ENCODE data around the gene PANK4. TPM values are rescaled to one million over a fixed set of nuclear protein-coding genes. Genes with fewer than 3 reads are reported as not detected.

The PANK4 gene
- total RNA-seq, 1 experiment from 2014 or later = 20.5 TPM

GRCh38 chr1:2466270-2466665 is 60.1 kb downstream of the PANK4 start:
- peaks cover 73% of the 10 kb centered on the region for H3K27me3 ChIP-seq (ENCODE audit: insufficient read depth, low read depth)
- intact Hi-C loops (cut with micrococcal nuclease; ENCODE audit: unreplicated experiment) = no loop called here
- H3F3A ChIP-seq (ENCODE audit: insufficient read depth, low read depth) = peaks cover 6% of the 10 kb centered on the region; the same call in 1 of the 2 replicates

GRCh38 chr1:2465371-2466269 is 60.8 kb downstream of the PANK4 start:
- Histone ChIP-seq H3K9me2 (ENCODE audit: insufficient read depth) (no peaks in the 10 kb centered on the region), H3K4me3 (no peak overlapping the region), H3K36me3 (ENCODE audit: low read depth) (no peaks in the 10 kb centered on the region), H3F3A (ENCODE audit: insufficient read depth, low read depth) (peaks cover 6% of the 10 kb centered on the region; the same call in 1 of the 2 replicates), H3K27me3 (ENCODE audit: insufficient read depth, low read depth) (peaks cover 67% of the 10 kb centered on the region), H3K4me2 (no peak overlapping the region), H3K27ac (no peak overlapping the region), H3K79me2 (ENCODE audit: low read depth) (no peaks in the 10 kb centered on the region), H2AFZ (no peak overlapping the region), H3K4me1 (replicated peaks; ENCODE audit: insufficient read depth) (no peaks in the 10 kb centered on the region), H3K9me3 (ENCODE audit: insufficient read depth, low read depth) (no peaks in the 10 kb centered on the region), H4K20me1 (ENCODE audit: insufficient read depth) (peaks cover 5% of the 10 kb centered on the region; the same call in 1 of the 2 replicates)
- ChIA-PET POLR2A (ENCODE audit: unreplicated experiment) (no interaction called here), CTCF (no interaction called here)
- intact Hi-C loops (cut with micrococcal nuclease; ENCODE audit: unreplicated experiment) = no loop called here
- BruUV-seq (replicated peaks) = no TSS peak
- no peak for DNase-seq
- TF ChIP-seq EZH2 (IDR thresholded peaks at IDR 0.05; ENCODE audit: low read depth) = no peak
- TF ChIP-seq CTCF (conservative IDR thresholded peaks at IDR 0.05) = no peak

More at GRCh38 chr1:2466270-2466665, 60.1 kb downstream of the PANK4 start:
- BruUV-seq (replicated peaks) = no TSS peak
- Histone ChIP-seq H3K79me2 (ENCODE audit: low read depth) (no peaks in the 10 kb centered on the region), H4K20me1 (ENCODE audit: insufficient read depth) (peaks cover 5% of the 10 kb centered on the region; the same call in 1 of the 2 replicates), H2AFZ (no peak overlapping the region), H3K4me2 (no peak overlapping the region), H3K27ac (no peak overlapping the region), H3K4me1 (replicated peaks; ENCODE audit: insufficient read depth) (no peaks in the 10 kb centered on the region), H3K9me3 (ENCODE audit: insufficient read depth, low read depth) (no peaks in the 10 kb centered on the region), H3K4me3 (no peak overlapping the region), H3K36me3 (ENCODE audit: low read depth) (no peaks in the 10 kb centered on the region), H3K9me2 (ENCODE audit: insufficient read depth) (no peaks in the 10 kb centered on the region)
- ChIA-PET POLR2A (ENCODE audit: unreplicated experiment) (no interaction called here), CTCF (no interaction called here)
- no peak for DNase-seq
- TF ChIP-seq EZH2 (IDR thresholded peaks at IDR 0.05; ENCODE audit: low read depth) = no peak
- no peak for TF ChIP-seq CTCF (conservative IDR thresholded peaks at IDR 0.05)

GRCh38 chr1:2463396-2463795 is 63.0 kb downstream of the PANK4 start:
- peaks cover 3% of the 10 kb centered on the region; the same call in 1 of the 2 replicates for H3F3A ChIP-seq (ENCODE audit: insufficient read depth, low read depth)
- H3K4me3 ChIP-seq = no peak overlapping the region
- no peak overlapping the region for H3K27ac ChIP-seq
- H3K27me3 ChIP-seq (ENCODE audit: insufficient read depth, low read depth) = peaks cover 46% of the 10 kb centered on the region
- no peak overlapping the region for H3K4me2 ChIP-seq
- H3K9me3 ChIP-seq (ENCODE audit: insufficient read depth, low read depth) = no peaks in the 10 kb centered on the region
- no peaks in the 10 kb centered on the region for H3K36me3 ChIP-seq (ENCODE audit: low read depth)
- no peak overlapping the region for H2AFZ ChIP-seq
- H3K9me2 ChIP-seq (ENCODE audit: insufficient read depth) = no peaks in the 10 kb centered on the region
- peaks cover 8% of the 10 kb centered on the region; the same call in 1 of the 2 replicates for H3K4me1 ChIP-seq (replicated peaks; ENCODE audit: insufficient read depth)
- TF ChIP-seq EZH2 (IDR thresholded peaks at IDR 0.05; ENCODE audit: low read depth) (no peak), CTCF (conservative IDR thresholded peaks at IDR 0.05) (no peak)
- H4K20me1 ChIP-seq (ENCODE audit: insufficient read depth) = peaks cover 4% of the 10 kb centered on the region; the same call in 1 of the 2 replicates
- BruUV-seq (replicated peaks) = no TSS peak
- DNase-seq = no peak
- POLR2A ChIA-PET (ENCODE audit: unreplicated experiment) = no interaction called here
- no peaks in the 10 kb centered on the region for H3K79me2 ChIP-seq (ENCODE audit: low read depth)
- CTCF ChIA-PET = no interaction called here
- intact Hi-C loops (cut with micrococcal nuclease; ENCODE audit: unreplicated experiment) = no loop called here
